ENCODE data around the gene TSPYL4. TPM values are rescaled to one million over a fixed set of nuclear protein-coding genes. Genes with fewer than 3 reads are reported as not detected.

Gene TSPYL4
- total and polyA plus RNA-seq, 2 donors (not counting 3 experiments of a cell fraction or from before 2014, with no cell fraction given): 24.5 to 43.1 TPM

DNA sequence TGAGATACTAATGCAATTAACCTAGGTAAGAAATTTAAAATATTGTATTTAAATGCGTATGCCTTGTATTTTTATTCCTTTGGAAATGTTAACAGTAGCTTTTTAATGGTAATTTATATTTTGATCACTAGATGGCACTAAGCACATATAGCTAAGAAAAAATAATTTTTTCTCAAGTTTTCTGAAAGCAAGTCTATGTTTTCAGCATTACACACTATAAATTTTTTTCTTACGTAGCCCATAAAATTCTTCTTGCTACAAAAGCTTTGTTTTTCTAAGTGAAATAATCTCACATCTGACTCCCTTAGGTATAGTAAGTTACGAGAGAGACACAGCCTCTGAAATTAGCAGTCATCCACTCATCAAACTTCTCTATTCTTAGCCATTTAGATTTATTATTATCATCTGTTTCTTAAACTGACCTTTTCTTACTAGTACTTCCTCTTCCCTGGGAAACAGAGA is 35.7 kb downstream of the TSPYL4 start:
- TF ChIP-seq POLR2AphosphoS5 (IDR thresholded peaks at IDR 0.05; ENCODE audit: insufficient read depth, low read depth, low read length): no peak
- TF ChIP-seq, protein P1, sequence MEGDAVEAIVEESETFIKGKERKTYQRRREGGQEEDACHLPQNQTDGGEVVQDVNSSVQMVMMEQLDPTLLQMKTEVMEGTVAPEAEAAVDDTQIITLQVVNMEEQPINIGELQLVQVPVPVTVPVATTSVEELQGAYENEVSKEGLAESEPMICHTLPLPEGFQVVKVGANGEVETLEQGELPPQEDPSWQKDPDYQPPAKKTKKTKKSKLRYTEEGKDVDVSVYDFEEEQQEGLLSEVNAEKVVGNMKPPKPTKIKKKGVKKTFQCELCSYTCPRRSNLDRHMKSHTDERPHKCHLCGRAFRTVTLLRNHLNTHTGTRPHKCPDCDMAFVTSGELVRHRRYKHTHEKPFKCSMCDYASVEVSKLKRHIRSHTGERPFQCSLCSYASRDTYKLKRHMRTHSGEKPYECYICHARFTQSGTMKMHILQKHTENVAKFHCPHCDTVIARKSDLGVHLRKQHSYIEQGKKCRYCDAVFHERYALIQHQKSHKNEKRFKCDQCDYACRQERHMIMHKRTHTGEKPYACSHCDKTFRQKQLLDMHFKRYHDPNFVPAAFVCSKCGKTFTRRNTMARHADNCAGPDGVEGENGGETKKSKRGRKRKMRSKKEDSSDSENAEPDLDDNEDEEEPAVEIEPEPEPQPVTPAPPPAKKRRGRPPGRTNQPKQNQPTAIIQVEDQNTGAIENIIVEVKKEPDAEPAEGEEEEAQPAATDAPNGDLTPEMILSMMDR (IDR thresholded peaks at IDR 0.05; ENCODE audit: extremely low read depth in 1 of 2, insufficient read depth in 1 of 2, low read depth in 1 of 2, low read length in 2 of 2): peak; percentile 13 to 19
- no peak for TF ChIP-seq JUN (IDR thresholded peaks at IDR 0.05; ENCODE audit: borderline replicate concordance, insufficient read depth, insufficient read length, low read depth)
- no peak for TF ChIP-seq FOS (IDR thresholded peaks at IDR 0.05; ENCODE audit: borderline replicate concordance, insufficient read depth, low read length)
- no peaks in the 10 kb centered on the region for H3K36me3 ChIP-seq (ENCODE audit: control insufficient read depth in 2 of 2, extremely low read depth in 1 of 2, insufficient read depth in 2 of 2, low read length in 2 of 2)

More for the DNA sequence above, 35.7 kb downstream of the TSPYL4 start:
- no peak overlapping the region for H3K4me3 ChIP-seq (replicated peaks in 1 of 3; ENCODE audit: insufficient read depth in 1 of 3, low read depth in 1 of 3, low read length in 3 of 3)
- H3K79me2 ChIP-seq (ENCODE audit: control insufficient read depth, insufficient read depth, low read length): no peaks in the 10 kb centered on the region
- no peaks in the 10 kb centered on the region for H3K27me3 ChIP-seq (ENCODE audit: control insufficient read depth in 2 of 2, insufficient read depth in 2 of 2, low read length in 2 of 2)
- no peak overlapping the region for H2AFZ ChIP-seq (ENCODE audit: low read depth, low read length)
- no peak overlapping the region for H3K4me2 ChIP-seq (ENCODE audit: insufficient read depth, low read length)
- H4K20me1 ChIP-seq (replicated peaks; ENCODE audit: control insufficient read depth, extremely low read depth, insufficient read depth, low read length): no peaks in the 10 kb centered on the region
- no peaks in the 10 kb centered on the region for H3K9me3 ChIP-seq (replicated peaks; ENCODE audit: control insufficient read depth, insufficient read depth, low read length)
- peak; percentile 31 for DNase-seq (ENCODE audit: low read depth, low spot score)
- ChIA-PET POLR2A (interaction anchor here (0.7 kb wide), 1 partner anchor 34 kb away, joined by 3 read pairs; no protein-coding TSS in a partner anchor), CTCF (interaction anchor here (0.7 to 5.0 kb wide), 53 partner anchors 9 to 751 kb away, joined by 3 to 170 read pairs (median 5); partner anchors contain the start of genes CALHM5, DSE, RWDD1 and TRAPPC3L)
- H3K9me1 ChIP-seq (replicated peaks; ENCODE audit: control insufficient read depth, extremely low read depth, insufficient read depth, low read length): no peaks in the 10 kb centered on the region
- dilution Hi-C loops (cut with MboI; ENCODE audit: extremely low pct_ligation_motif_present, low sequenced_read_pairs) (no loop called here), intact Hi-C loops (cut with micrococcal nuclease) (loop anchor here (1.0 to 5.0 kb wide), 6 partner anchors 33 to 429 kb away; partner anchors contain the start of gene CALHM5)
- no peak for FAIRE-seq
- H3K9ac ChIP-seq (replicated peaks; ENCODE audit: extremely low read depth, insufficient read depth, low read length): no peak overlapping the region
- H3K4me1 ChIP-seq (ENCODE audit: control insufficient read depth, extremely low read depth, insufficient read depth, low read length): peaks cover 9% of the 10 kb centered on the region
- no peak overlapping the region for H3K27ac ChIP-seq (ENCODE audit: insufficient read depth, low read depth, low read length)
- no TSS peak for BruUV-seq (replicated peaks)

Data from endothelial cell of umbilical vein (primary cell).